ENCODE measurements around the gene EEF2K. TPM values are rescaled to one million over a fixed set of nuclear protein-coding genes. Genes with fewer than 3 reads are reported as not detected.

The EEF2K gene
- total RNA-seq (2013): 3.8 TPM
- 1 to 10 TPM in 2 of 3 donors, under 1 TPM in 1; 0.85 to 6.5 (median 1.7) TPM for polyA plus RNA-seq
- polyA minus RNA-seq: 4.9 and 5.4 TPM in 2 replicates
- total RNA-seq: 1.3 to 14.4 (median 8.4) reads per million in 11 experiments

DNA sequence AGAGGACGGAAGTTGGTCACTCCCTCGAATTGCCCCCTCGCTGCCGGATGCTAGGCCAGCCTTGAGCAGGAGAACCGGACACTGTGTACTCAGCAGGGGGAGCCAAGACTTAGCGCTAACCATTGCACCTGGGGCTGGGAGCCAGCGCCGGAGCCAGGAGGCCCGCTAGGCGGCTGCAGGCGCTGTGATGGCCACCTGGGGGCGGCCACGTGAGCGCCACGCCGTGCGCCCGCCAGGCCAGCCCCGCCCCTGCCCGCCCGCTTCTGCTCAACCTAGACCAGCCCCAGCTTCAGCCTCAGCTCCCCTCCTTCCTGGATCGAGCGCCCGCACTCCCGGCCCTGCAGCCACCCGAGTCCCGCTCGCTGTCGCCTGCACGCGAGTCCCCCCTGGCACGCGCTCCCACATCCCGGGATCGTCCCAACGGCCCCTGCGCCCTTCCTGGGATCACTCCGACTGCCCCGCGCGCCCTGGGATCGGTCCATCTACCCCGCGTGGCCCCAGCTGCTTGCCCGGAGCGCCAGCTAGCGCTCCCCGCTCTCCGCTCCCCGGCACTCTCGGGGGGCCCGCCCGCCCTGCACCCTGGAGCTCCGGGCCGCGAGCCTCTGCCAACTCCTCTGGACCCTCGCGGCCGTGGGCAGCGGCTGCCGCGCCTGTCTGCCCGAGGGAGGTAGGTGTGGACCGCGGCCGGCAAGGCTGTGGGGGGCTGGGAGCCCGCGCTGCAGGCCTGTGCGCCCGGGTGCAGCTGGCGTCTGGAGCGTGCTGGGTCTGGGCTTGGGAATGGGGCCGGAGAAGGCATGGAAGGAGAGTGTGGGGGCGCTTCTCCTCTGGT lies at the start of gene EEF2K:
Gene EEF2K (plus strand): TSS at position 266 of the 829 bp plus-strand sequence. CDS start 19,452 bp downstream, outside the sequence.
- peaks cover 0 to 10% (median 2%) of the 10 kb centered on the region in 7 donors for H3K9me3 Mint-ChIP-seq
- H3K4me1 Mint-ChIP-seq: peaks cover 19% of the 10 kb centered on the region
- Histone ChIP-seq H3K4me2 (replicated peaks; ENCODE audit: extremely low read depth, low read length, poor library complexity, severe bottlenecking) (peak within 1 kb of the TSS; percentile 100), H3K4me1 (ENCODE audit: control insufficient read depth in 1 of 2, insufficient read depth in 2 of 2, low read length in 2 of 2) (peaks cover 11 to 22% of the 10 kb centered on the region in 2 donors), H3K27me3 (ENCODE audit: control insufficient read depth in 2 of 2, insufficient read depth in 2 of 2, low read length in 2 of 2) (no peaks in the 10 kb centered on the region), H3K4me3 (replicated peaks in 1 of 3; ENCODE audit: low read depth in 2 of 3, low read length in 3 of 3) (peak within 1 kb of the TSS; percentile 59 to 95 (median 66)), H3K79me2 (ENCODE audit: insufficient read depth, low read length) (peaks cover 47% of the 10 kb centered on the region), H4K20me1 (ENCODE audit: insufficient read depth, low read length) (peaks cover 5% of the 10 kb centered on the region), H3K27ac (ENCODE audit: low read depth in 1 of 2, low read length in 2 of 2) (peak within 1 kb of the TSS; percentile 34 to 74), H3K9me3 (replicated peaks in 1 of 2; ENCODE audit: control insufficient read depth in 1 of 2, insufficient read depth in 1 of 2, low read length in 2 of 2) (no peaks in the 10 kb centered on the region), H3K9ac (ENCODE audit: insufficient read depth, low read length, poor library complexity, severe bottlenecking) (peak within 1 kb of the TSS; percentile 80), H2AFZ (ENCODE audit: insufficient read depth, low read depth, low read length, poor library complexity, severe bottlenecking) (peak within 1 kb of the TSS; percentile 97), H3K36me3 (replicated peaks in 1 of 2; ENCODE audit: control insufficient read depth in 1 of 2, insufficient read depth in 2 of 2, low read length in 2 of 2) (no peaks in the 10 kb centered on the region)
- peak within 1 kb of the TSS; percentile 89 to 91 for H3K4me3 Mint-ChIP-seq
- TF ChIP-seq CTCF (IDR thresholded peaks at IDR 0.05): peak; percentile 79
- peak; percentile 72 to 85 (median 76) for DNase-seq
- H3K36me3 Mint-ChIP-seq: peaks cover 0 to 3% of the 10 kb centered on the region in 2 donors
- H3K27ac Mint-ChIP-seq: peak within 1 kb of the TSS; percentile 52 to 84 (median 75)
- H3K27me3 Mint-ChIP-seq (ENCODE audit: low read depth in 3 of 3): peaks cover 0 to 4% (median 0%) of the 10 kb centered on the region in 3 donors
- 0% methylated on average over 72 of the region's 74 CpGs for WGBS (ENCODE audit: insufficient coverage)
- intact Hi-C loops (cut with micrococcal nuclease): loop anchor here in 1 of 2 donors (2.0 kb wide), 1 partner anchor 15 kb away; no protein-coding TSS in a partner anchor

GRCh38 chr16:22161401-22161800 lies 44.7 kb upstream of the EEF2K start:
- Histone ChIP-seq H3K4me2 (replicated peaks; ENCODE audit: extremely low read depth, low read length, poor library complexity, severe bottlenecking) (no peak overlapping the region), H4K20me1 (ENCODE audit: insufficient read depth, low read length) (no peaks in the 10 kb centered on the region), H2AFZ (ENCODE audit: insufficient read depth, low read depth, low read length, poor library complexity, severe bottlenecking) (no peak overlapping the region), H3K79me2 (ENCODE audit: insufficient read depth, low read length) (no peaks in the 10 kb centered on the region), H3K4me1 (ENCODE audit: control insufficient read depth in 1 of 2, insufficient read depth in 2 of 2, low read length in 2 of 2) (peaks cover 0 to 6% of the 10 kb centered on the region in 2 donors), H3K27me3 (ENCODE audit: control insufficient read depth in 2 of 2, insufficient read depth in 2 of 2, low read length in 2 of 2) (peaks cover 3 to 29% of the 10 kb centered on the region in 2 donors), H3K4me3 (replicated peaks in 1 of 3; ENCODE audit: low read depth in 2 of 3, low read length in 3 of 3) (no peak overlapping the region), H3K36me3 (replicated peaks in 1 of 2; ENCODE audit: control insufficient read depth in 1 of 2, insufficient read depth in 2 of 2, low read length in 2 of 2) (no peaks in the 10 kb centered on the region), H3K9me3 (replicated peaks in 1 of 2; ENCODE audit: control insufficient read depth in 1 of 2, insufficient read depth in 1 of 2, low read length in 2 of 2) (no peaks in the 10 kb centered on the region), H3K27ac (ENCODE audit: low read depth in 1 of 2, low read length in 2 of 2) (no peak overlapping the region), H3K9ac (ENCODE audit: insufficient read depth, low read length, poor library complexity, severe bottlenecking) (no peak overlapping the region)
- H3K4me3 Mint-ChIP-seq: peak overlapping the region in 1 of 2 donors; percentile 77
- no peaks in the 10 kb centered on the region for H3K36me3 Mint-ChIP-seq
- intact Hi-C loops (cut with micrococcal nuclease): no loop called here
- no peak for DNase-seq
- no peak overlapping the region for H3K27ac Mint-ChIP-seq
- peaks cover 0 to 6% (median 4%) of the 10 kb centered on the region in 7 donors for H3K9me3 Mint-ChIP-seq
- no peak for TF ChIP-seq CTCF (IDR thresholded peaks at IDR 0.05)
- peaks cover 28 to 42% (median 32%) of the 10 kb centered on the region in 3 donors for H3K27me3 Mint-ChIP-seq (ENCODE audit: low read depth in 3 of 3)
- peaks cover 2% of the 10 kb centered on the region for H3K4me1 Mint-ChIP-seq

Data from CD14-positive monocyte (primary cell).